ENCODE measurements around the gene TMEM201.

Gene TMEM201

DNA sequence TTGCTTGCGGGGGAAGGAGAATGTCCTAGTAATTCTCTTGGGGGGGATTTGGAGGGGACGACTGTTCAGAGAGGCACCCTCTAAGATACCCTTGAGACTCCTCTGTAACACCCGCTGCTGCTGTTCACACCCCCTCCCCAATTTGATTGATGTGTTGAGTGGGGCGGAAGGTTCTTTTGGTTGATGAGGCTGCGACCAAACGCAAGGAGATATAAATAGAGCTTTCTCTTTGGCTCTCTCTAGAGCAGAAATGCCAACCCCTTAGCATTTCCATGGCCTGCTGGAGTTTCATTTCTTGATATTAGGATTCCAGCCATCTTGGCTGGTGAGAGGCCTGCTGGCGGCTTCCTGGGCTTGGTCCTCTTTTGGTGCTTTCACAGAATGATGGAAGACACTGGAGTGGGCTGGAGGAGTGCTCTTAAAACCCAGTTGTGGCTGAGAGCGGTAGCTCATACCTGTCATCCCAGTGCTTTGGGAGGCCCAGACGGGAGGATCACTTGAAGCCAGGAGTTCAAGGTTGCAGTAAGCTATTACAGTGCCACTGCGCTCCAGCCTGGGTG is 64.9 kb downstream of the TMEM201 start:
- DNase-seq (ENCODE audit: low read depth), result no peak

DNA sequence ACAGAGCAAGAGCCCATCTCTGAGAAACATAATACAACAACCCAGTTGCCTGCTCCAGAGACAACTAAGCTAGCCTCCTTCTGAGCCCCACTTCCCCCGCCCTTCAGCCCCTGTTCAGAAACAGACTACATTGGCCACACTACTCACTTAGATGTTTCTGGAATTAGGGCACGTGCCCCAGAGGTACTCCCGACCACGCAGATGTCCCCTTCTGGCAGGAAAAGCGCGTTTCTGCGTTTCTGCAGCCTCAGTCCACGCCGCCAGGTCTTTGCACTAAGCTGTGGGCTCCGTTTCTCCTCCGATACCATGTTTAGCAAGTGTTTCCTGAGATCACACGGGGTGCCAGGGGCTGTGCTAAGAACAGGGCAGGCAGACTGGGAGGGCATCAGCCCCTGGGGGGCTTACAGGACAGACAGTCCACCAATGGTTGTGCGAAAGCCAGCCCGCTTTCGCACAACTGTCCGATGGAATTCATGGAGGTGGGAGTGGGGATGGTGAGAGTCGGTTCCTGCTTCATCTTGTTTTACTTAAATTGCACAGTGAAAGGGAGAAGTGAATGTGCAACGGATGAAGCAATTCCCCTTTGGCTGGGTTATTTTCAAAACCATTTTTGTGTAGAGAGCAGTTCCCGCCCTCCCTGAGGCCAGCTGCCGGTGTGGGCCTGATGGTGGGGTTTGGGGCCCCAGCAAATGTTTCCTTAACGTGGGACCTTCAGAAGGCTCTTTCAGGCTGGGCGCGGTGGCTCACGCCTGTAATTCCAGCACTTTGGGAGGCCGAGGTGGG is 65.5 kb downstream of the TMEM201 start:
- no peak for DNase-seq (ENCODE audit: low read depth)

- no peak for DNase-seq (ENCODE audit: low read depth)
These were observed 66.4 kb downstream of the TMEM201 start for GRCh38 chr1:9654834-9655723.

- DNase-seq (ENCODE audit: low read depth), result no peak
These were observed 67.1 kb downstream of the TMEM201 start for GRCh38 chr1:9655836-9656235.

GRCh38 chr1:9657521-9658032 is 68.9 kb downstream of the TMEM201 start:
- DNase-seq (ENCODE audit: low read depth), result no peak

- no peak for DNase-seq (ENCODE audit: low read depth)
These were observed 69.5 kb downstream of the TMEM201 start for GRCh38 chr1:9658199-9658598.

DNA sequence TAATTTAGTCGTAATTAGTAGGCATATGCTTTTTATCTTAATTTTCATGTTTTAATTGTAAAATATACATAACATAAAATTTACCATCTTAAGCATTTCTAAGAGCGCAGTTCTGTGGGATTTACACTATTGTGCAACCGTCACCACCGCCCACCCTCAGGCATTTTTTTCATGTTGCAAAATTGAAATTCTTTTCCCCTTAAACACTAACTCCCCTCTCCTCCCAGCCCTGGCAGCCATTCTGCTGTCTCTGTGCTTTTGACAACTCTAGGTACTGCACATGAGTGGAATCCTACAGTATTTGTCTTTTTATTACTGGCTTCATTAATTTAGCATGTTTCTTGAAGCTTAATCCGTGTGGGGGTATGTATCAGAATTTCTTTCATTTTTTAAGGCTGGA is 70.6 kb downstream of the TMEM201 start:
- no peak for DNase-seq (ENCODE audit: low read depth)

GRCh38 chr1:9663257-9663656 is 74.5 kb downstream of the TMEM201 start:
- DNase-seq (ENCODE audit: low read depth), result no peak
